ENCODE data around the gene ZNF778. TPM values are rescaled to one million over a fixed set of nuclear protein-coding genes. Genes with fewer than 3 reads are reported as not detected.

Gene ZNF778
- total and polyA plus RNA-seq, 2 donors from 2014 or later: 2.2 to 12.7 TPM

GRCh38 chr16:89179656-89180315 lies 37.7 kb upstream of the ZNF778 start:
- Histone ChIP-seq H3K4me1 (ENCODE audit: control insufficient read depth in 2 of 3, insufficient read depth in 2 of 3, low read depth in 1 of 3, low read length in 3 of 3) (no peaks in the 10 kb centered on the region), H3K9ac (ENCODE audit: low read length in 3 of 3) (no peak overlapping the region), H3K27ac (ENCODE audit: low read depth in 2 of 2, low read length in 2 of 2) (no peak overlapping the region), H3K9me3 (ENCODE audit: control insufficient read depth in 2 of 3, insufficient read depth in 1 of 3, low read length in 3 of 3) (no peaks in the 10 kb centered on the region), H3K27me3 (ENCODE audit: control insufficient read depth, insufficient read depth, low read length) (no peaks in the 10 kb centered on the region), H3K36me3 (ENCODE audit: control insufficient read depth in 2 of 3, insufficient read depth in 3 of 3, low read length in 3 of 3) (no peaks in the 10 kb centered on the region), H3K4me3 (ENCODE audit: low read length in 3 of 3) (no peak overlapping the region)
- intact Hi-C loops (cut with DNase I): no loop called here
- no peak for TF ChIP-seq CTCF (IDR thresholded peaks at IDR 0.05; ENCODE audit: borderline replicate concordance, extremely low read depth, insufficient read depth)
- no peak for FAIRE-seq
- DNase-seq: no peak

- DNase-seq: no peak
- H3K36me3 ChIP-seq (ENCODE audit: control insufficient read depth in 2 of 3, insufficient read depth in 3 of 3, low read length in 3 of 3): no peaks in the 10 kb centered on the region
- no peak overlapping the region for H3K9ac ChIP-seq (ENCODE audit: low read length in 3 of 3)
- H3K27ac ChIP-seq (ENCODE audit: low read depth in 2 of 2, low read length in 2 of 2): no peak overlapping the region
- H3K4me3 ChIP-seq (ENCODE audit: low read length in 3 of 3): no peak overlapping the region
- FAIRE-seq: no peak
- H3K27me3 ChIP-seq (ENCODE audit: control insufficient read depth, insufficient read depth, low read length): no peaks in the 10 kb centered on the region
- H3K4me1 ChIP-seq (ENCODE audit: control insufficient read depth in 2 of 3, insufficient read depth in 2 of 3, low read depth in 1 of 3, low read length in 3 of 3): no peaks in the 10 kb centered on the region
- H3K9me3 ChIP-seq (ENCODE audit: control insufficient read depth in 2 of 3, insufficient read depth in 1 of 3, low read length in 3 of 3): no peaks in the 10 kb centered on the region
- intact Hi-C loops (cut with DNase I): no loop called here
- TF ChIP-seq CTCF (IDR thresholded peaks at IDR 0.05; ENCODE audit: borderline replicate concordance, extremely low read depth, insufficient read depth): no peak
Measured at GRCh38 chr16:89183463-89183862, 34.0 kb upstream of the ZNF778 start.

GRCh38 chr16:89183975-89184676 lies 33.4 kb upstream of the ZNF778 start:
- Histone ChIP-seq H3K9me3 (ENCODE audit: control insufficient read depth in 2 of 3, insufficient read depth in 1 of 3, low read length in 3 of 3) (no peaks in the 10 kb centered on the region), H3K4me1 (ENCODE audit: control insufficient read depth in 2 of 3, insufficient read depth in 2 of 3, low read depth in 1 of 3, low read length in 3 of 3) (no peaks in the 10 kb centered on the region), H3K36me3 (ENCODE audit: control insufficient read depth in 2 of 3, insufficient read depth in 3 of 3, low read length in 3 of 3) (no peaks in the 10 kb centered on the region), H3K27ac (ENCODE audit: low read depth in 2 of 2, low read length in 2 of 2) (no peak overlapping the region), H3K9ac (ENCODE audit: low read length in 3 of 3) (no peak overlapping the region), H3K4me3 (ENCODE audit: low read length in 3 of 3) (no peak overlapping the region), H3K27me3 (ENCODE audit: control insufficient read depth, insufficient read depth, low read length) (no peaks in the 10 kb centered on the region)
- DNase-seq (peak in 1 of 5 donors; percentile 49), FAIRE-seq (no peak)
- no peak for TF ChIP-seq CTCF (IDR thresholded peaks at IDR 0.05; ENCODE audit: borderline replicate concordance, extremely low read depth, insufficient read depth)
- intact Hi-C loops (cut with DNase I): no loop called here
